ENCODE data around the gene DBN1.
A peak's percentile ranks its signal among the peaks of the same experiment; 100 is the strongest.

DBN1 gene

DNA sequence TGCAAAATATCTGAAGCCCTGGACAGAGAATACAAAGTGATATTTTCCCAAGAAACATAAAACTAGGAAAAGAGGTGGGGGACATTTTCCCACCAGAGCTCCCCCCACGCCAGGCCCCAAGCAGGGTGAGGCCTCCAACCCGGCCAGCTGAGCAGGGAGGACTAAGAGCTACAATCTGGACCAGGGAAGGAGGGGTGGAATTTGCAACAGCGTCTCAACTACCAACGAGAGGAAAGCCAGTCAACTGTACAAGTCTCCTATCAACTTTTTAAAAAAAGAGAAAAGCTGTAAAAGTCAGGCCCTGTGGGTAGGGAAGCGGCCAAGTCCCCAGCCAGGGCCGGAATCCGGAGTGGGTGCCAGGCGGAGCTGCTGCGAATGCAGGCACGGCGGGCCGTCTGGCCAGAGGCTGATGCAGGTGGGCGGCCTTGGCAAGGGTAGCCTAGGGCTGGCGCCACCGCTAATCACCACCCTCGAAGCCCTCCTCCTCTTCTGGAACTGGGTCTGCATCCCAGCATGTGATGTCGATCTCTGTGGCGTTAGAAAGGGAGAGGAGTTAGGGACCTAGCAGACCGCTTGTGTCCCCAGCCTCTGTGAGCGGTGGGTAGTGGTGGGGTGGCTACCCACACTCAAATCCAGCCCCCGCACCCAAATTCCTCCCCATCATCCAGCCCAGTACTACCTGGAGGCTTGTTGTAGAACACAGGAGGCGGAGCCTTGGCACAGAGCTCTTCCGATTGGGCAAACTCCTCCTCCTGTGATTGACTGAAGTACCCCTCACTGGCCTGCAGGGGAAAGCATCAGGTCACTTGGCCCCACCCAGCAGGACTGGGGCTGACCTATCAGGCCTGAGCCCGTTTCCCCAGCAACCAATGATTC lies 16.2 kb downstream of the DBN1 start:
- in situ Hi-C loops (cut with MboI; ENCODE audit: low pct_unique_long_range_greater_than_20kb, low sequenced_read_pairs, unreplicated experiment), result loop anchor here (10.0 kb wide), 1 partner anchor 52 kb away; the partner anchor contains the start of genes F12 and PFN3
- peak; percentile 95 for DNase-seq (ENCODE audit: low spot score)
- TF ChIP-seq, protein P1, sequence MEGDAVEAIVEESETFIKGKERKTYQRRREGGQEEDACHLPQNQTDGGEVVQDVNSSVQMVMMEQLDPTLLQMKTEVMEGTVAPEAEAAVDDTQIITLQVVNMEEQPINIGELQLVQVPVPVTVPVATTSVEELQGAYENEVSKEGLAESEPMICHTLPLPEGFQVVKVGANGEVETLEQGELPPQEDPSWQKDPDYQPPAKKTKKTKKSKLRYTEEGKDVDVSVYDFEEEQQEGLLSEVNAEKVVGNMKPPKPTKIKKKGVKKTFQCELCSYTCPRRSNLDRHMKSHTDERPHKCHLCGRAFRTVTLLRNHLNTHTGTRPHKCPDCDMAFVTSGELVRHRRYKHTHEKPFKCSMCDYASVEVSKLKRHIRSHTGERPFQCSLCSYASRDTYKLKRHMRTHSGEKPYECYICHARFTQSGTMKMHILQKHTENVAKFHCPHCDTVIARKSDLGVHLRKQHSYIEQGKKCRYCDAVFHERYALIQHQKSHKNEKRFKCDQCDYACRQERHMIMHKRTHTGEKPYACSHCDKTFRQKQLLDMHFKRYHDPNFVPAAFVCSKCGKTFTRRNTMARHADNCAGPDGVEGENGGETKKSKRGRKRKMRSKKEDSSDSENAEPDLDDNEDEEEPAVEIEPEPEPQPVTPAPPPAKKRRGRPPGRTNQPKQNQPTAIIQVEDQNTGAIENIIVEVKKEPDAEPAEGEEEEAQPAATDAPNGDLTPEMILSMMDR (IDR thresholded peaks at IDR 0.05; ENCODE audit: extremely low read depth, insufficient read depth, missing control alignments), result peak; percentile 38

DNA sequence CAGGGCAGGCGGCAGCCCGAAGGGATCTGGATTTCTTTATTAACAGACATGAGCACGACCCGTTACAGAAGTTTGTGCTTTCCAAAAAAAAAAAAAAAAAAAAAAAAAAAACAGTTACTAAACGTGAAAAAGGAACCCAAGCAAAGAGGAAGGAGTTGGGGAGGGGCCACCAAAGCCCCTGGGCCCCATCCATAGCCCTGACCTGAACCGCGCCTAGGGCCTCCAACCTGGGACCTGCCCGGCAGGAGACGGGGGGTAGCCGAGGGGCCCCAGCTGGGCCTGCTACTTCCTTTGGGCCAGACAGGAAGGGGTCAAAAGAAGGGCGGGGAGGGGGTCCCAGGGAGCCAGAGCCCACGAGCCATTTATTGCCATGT lies 16.9 kb downstream of the DBN1 start:
- DNase-seq (ENCODE audit: low spot score), result no peak
- in situ Hi-C loops (cut with MboI; ENCODE audit: low pct_unique_long_range_greater_than_20kb, low sequenced_read_pairs, unreplicated experiment), result loop anchor here (10.0 kb wide), 1 partner anchor 52 kb away; the partner anchor contains the start of genes F12 and PFN3
- TF ChIP-seq, protein P1 (IDR thresholded peaks at IDR 0.05; ENCODE audit: extremely low read depth, insufficient read depth, missing control alignments), result no peak

DNA sequence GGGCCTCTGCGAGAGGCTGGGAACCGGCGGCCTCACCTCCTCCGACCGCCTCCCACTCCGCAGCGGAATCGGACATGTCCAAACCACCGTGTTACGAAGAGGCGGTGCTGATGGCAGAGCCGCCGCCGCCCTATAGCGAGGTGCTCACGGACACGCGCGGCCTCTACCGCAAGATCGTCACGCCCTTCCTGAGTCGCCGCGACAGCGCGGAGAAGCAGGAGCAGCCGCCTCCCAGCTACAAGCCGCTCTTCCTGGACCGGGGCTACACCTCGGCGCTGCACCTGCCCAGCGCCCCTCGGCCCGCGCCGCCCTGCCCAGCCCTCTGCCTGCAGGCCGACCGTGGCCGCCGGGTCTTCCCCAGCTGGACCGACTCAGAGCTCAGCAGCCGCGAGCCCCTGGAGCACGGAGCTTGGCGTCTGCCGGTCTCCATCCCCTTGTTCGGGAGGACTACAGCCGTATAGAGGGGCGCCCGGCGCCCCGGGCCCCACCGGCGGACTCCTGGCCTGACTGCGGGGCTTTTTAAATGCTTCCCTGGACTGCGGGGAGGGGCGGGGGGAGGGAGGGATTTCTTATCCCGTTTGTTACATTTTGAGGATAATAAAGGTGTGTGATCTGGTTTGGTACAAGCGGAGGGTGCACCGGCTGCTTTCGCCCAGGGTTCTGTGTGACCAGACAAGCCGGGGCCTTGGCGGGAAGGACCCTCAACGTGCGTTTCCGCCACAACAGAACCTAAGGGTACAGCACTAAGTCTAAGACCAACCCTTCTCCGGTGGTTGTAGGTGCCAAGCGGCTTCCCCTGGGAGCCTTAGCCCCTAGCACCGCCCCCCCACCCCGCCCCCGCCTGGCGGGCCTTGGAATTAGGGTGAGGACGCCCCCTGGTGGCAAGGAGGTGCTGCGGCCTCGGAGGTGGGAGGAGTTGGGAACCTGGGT lies 17.5 kb downstream of the DBN1 start:
- peak; percentile 97 for DNase-seq (ENCODE audit: low spot score)
- in situ Hi-C loops (cut with MboI; ENCODE audit: low pct_unique_long_range_greater_than_20kb, low sequenced_read_pairs, unreplicated experiment), result loop anchor here (10.0 kb wide), 1 partner anchor 51 kb away; the partner anchor contains the start of genes F12 and PFN3
- TF ChIP-seq, protein P1 (IDR thresholded peaks at IDR 0.05; ENCODE audit: extremely low read depth, insufficient read depth, missing control alignments), result peak; percentile 98

DNA sequence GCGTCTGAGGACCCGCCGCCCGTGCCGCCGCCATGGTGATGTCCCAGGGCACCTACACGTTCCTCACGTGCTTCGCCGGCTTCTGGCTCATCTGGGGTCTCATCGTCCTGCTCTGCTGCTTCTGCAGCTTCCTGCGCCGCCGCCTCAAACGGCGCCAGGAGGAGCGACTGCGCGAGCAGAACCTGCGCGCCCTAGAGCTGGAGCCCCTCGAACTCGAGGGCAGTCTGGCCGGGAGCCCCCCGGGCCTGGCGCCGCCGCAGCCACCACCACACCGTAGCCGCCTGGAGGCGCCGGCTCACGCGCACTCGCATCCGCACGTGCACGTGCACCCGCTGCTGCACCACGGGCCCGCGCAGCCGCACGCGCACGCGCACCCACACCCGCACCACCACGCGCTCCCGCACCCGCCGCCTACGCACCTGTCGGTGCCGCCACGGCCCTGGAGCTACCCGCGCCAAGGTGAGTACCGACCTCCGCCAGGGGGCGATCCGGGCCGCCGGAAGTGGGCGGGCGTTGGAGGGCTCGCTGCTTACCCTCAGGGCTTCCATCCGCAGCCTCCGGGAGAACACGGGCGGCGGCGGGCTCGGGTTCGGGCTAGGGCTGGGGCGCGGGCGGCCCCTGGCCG lies 18.3 kb downstream of the DBN1 start:
- in situ Hi-C loops (cut with MboI; ENCODE audit: low pct_unique_long_range_greater_than_20kb, low sequenced_read_pairs, unreplicated experiment), result loop anchor here (10.0 kb wide), 1 partner anchor 50 kb away; the partner anchor contains the start of genes F12 and PFN3
- peak; percentile 96 for DNase-seq (ENCODE audit: low spot score)
- TF ChIP-seq, protein P1 (IDR thresholded peaks at IDR 0.05; ENCODE audit: extremely low read depth, insufficient read depth, missing control alignments), result peak; percentile 84

GRCh38 chr5:177454397-177455035 lies 18.9 kb downstream of the DBN1 start:
- DNase-seq (ENCODE audit: low spot score), result peak; percentile 99
- TF ChIP-seq, protein P1 (IDR thresholded peaks at IDR 0.05; ENCODE audit: extremely low read depth, insufficient read depth, missing control alignments), result peak; percentile 96
- in situ Hi-C loops (cut with MboI; ENCODE audit: low pct_unique_long_range_greater_than_20kb, low sequenced_read_pairs, unreplicated experiment), result loop anchor here (10.0 kb wide), 1 partner anchor 50 kb away; the partner anchor contains the start of genes F12 and PFN3

Measured in GM13977 (cell line).